ENCODE measurements around the gene NTN1. TPM values are rescaled to one million over a fixed set of nuclear protein-coding genes. Genes with fewer than 3 reads are reported as not detected.

NTN1 gene
- total RNA-seq, 3 donors from 2014 or later (not counting 1 experiment from before 2014, with no cell fraction given), result 0.12 to 0.15 (median 0.14) TPM

DNA sequence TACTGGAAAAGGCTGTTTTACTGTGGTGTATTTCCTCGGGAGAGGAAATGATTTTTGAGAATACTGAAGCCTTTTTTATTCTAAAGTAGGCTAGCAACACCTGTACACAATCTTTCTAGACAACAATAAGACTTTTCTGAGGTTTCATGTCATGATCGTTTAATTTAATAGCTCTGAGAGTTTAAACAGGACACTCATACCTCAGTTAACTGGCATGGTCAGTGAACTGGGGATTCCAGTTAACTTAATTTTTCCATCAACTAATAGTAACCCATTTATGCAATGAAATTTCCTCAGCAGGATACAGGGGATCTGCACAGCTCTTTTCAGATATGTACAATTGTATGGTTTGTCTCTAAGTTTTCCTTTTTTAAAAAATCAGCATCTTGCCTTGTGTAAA is 262.6 kb downstream of the NTN1 start:
- no peaks in the 10 kb centered on the region for H3K36me3 Mint-ChIP-seq
- no peak overlapping the region for H3K27ac Mint-ChIP-seq
- no peaks in the 10 kb centered on the region for H3K27me3 Mint-ChIP-seq (ENCODE audit: low read depth in 2 of 2)
- no peaks in the 10 kb centered on the region for H3K4me1 ChIP-seq (ENCODE audit: control insufficient read depth, insufficient read depth, low read length)
- intact Hi-C loops (cut with micrococcal nuclease), result no loop called here
- no peak overlapping the region for H3K4me3 Mint-ChIP-seq
- no peak overlapping the region for H3K27ac ChIP-seq (ENCODE audit: low read length)
- H3K27me3 ChIP-seq (ENCODE audit: control insufficient read depth, insufficient read depth, low read length), result no peaks in the 10 kb centered on the region
- no peaks in the 10 kb centered on the region for H3K9me3 ChIP-seq (ENCODE audit: control insufficient read depth, insufficient read depth, low read length)
- no peak overlapping the region for H3K4me3 ChIP-seq (ENCODE audit: low read length)
- TF ChIP-seq, protein P1, sequence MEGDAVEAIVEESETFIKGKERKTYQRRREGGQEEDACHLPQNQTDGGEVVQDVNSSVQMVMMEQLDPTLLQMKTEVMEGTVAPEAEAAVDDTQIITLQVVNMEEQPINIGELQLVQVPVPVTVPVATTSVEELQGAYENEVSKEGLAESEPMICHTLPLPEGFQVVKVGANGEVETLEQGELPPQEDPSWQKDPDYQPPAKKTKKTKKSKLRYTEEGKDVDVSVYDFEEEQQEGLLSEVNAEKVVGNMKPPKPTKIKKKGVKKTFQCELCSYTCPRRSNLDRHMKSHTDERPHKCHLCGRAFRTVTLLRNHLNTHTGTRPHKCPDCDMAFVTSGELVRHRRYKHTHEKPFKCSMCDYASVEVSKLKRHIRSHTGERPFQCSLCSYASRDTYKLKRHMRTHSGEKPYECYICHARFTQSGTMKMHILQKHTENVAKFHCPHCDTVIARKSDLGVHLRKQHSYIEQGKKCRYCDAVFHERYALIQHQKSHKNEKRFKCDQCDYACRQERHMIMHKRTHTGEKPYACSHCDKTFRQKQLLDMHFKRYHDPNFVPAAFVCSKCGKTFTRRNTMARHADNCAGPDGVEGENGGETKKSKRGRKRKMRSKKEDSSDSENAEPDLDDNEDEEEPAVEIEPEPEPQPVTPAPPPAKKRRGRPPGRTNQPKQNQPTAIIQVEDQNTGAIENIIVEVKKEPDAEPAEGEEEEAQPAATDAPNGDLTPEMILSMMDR (IDR thresholded peaks at IDR 0.05), result no peak
- H3K4me1 Mint-ChIP-seq, result peaks cover 0 to 13% of the 10 kb centered on the region in 2 donors
- 84% methylated on average over 2 of the region's 2 CpGs for WGBS (ENCODE audit: insufficient coverage)
- DNase-seq (no peak), ATAC-seq (no peak)
- H3K36me3 ChIP-seq (ENCODE audit: control insufficient read depth, insufficient read depth, low read length), result no peaks in the 10 kb centered on the region
- H3K9me3 Mint-ChIP-seq, result no peaks in the 10 kb centered on the region

- intact Hi-C loops (cut with micrococcal nuclease), result no loop called here
- no peak overlapping the region for H3K27ac ChIP-seq (ENCODE audit: low read length)
- H3K36me3 ChIP-seq (ENCODE audit: control insufficient read depth, insufficient read depth, low read length), result no peaks in the 10 kb centered on the region
These were observed 263.6 kb downstream of the NTN1 start for GRCh38 chr17:9284884-9285283.

GRCh38 chr17:9285602-9286427 is 264.5 kb downstream of the NTN1 start:
- WGBS (ENCODE audit: insufficient coverage), result 94% methylated on average over 11 of the region's 14 CpGs
- no peak overlapping the region for H3K4me3 Mint-ChIP-seq
- ATAC-seq (no peak), DNase-seq (no peak)
- TF ChIP-seq, protein P1 (IDR thresholded peaks at IDR 0.05), result no peak
- intact Hi-C loops (cut with micrococcal nuclease), result no loop called here
- no peaks in the 10 kb centered on the region for H3K27me3 ChIP-seq (ENCODE audit: control insufficient read depth, insufficient read depth, low read length)
- H3K27ac ChIP-seq (ENCODE audit: low read length), result no peak overlapping the region
- no peaks in the 10 kb centered on the region for H3K36me3 ChIP-seq (ENCODE audit: control insufficient read depth, insufficient read depth, low read length)
- no peaks in the 10 kb centered on the region for H3K4me1 ChIP-seq (ENCODE audit: control insufficient read depth, insufficient read depth, low read length)
- no peak overlapping the region for H3K27ac Mint-ChIP-seq
- no peaks in the 10 kb centered on the region for H3K9me3 Mint-ChIP-seq
- H3K4me3 ChIP-seq (ENCODE audit: low read length), result no peak overlapping the region
- no peaks in the 10 kb centered on the region for H3K27me3 Mint-ChIP-seq (ENCODE audit: low read depth in 2 of 2)
- H3K4me1 Mint-ChIP-seq, result peaks cover 10 to 21% of the 10 kb centered on the region in 2 donors
- H3K9me3 ChIP-seq (ENCODE audit: control insufficient read depth, insufficient read depth, low read length), result no peaks in the 10 kb centered on the region
- H3K36me3 Mint-ChIP-seq, result no peaks in the 10 kb centered on the region

More at GRCh38 chr17:9284884-9285283, 263.6 kb downstream of the NTN1 start:
- Mint-ChIP-seq H3K27me3 (ENCODE audit: low read depth in 2 of 2) (no peaks in the 10 kb centered on the region), H3K27ac (no peak overlapping the region), H3K36me3 (no peaks in the 10 kb centered on the region), H3K9me3 (no peaks in the 10 kb centered on the region), H3K4me3 (no peak overlapping the region), H3K4me1 (peaks cover 4 to 18% of the 10 kb centered on the region in 2 donors)
- H3K4me1 ChIP-seq (ENCODE audit: control insufficient read depth, insufficient read depth, low read length), result no peaks in the 10 kb centered on the region
- H3K9me3 ChIP-seq (ENCODE audit: control insufficient read depth, insufficient read depth, low read length), result no peaks in the 10 kb centered on the region
- TF ChIP-seq, protein P1 (IDR thresholded peaks at IDR 0.05), result no peak
- no peak overlapping the region for H3K4me3 ChIP-seq (ENCODE audit: low read length)
- DNase-seq, result no peak
- 89% methylated on average over 4 of the region's 4 CpGs for WGBS (ENCODE audit: insufficient coverage)
- no peak for ATAC-seq
- H3K27me3 ChIP-seq (ENCODE audit: control insufficient read depth, insufficient read depth, low read length), result no peaks in the 10 kb centered on the region

All from natural killer cell (primary cell).